Gastroesophageal sphincter (tissue), 3 donors: ENCODE data around the gene MRPL52.

Experiments
- CTCF ChIP-seq, 4 experiments: fragments of 200-600 bp in 2 of 4; fragments of 450-650 bp in 2 of 4; sonication (generic) in 1 of 4; IDR thresholded peaks; one replicate each; pipeline ENCODE4 v1.5.1; 2017 to 2019; ENCODE audit warnings: antibody characterized with exemption in 4 of 4, mild to moderate bottlenecking in 2 of 4, moderate library complexity in 2 of 4
- POLR2A ChIP-seq, 2 donors: fragments of 450-650 bp; IDR thresholded peaks; one replicate each; pipeline ENCODE4 v1.6.1; 2017; ENCODE audit warnings: antibody characterized with exemption in 2 of 2, mild to moderate bottlenecking in 2 of 2, moderate library complexity in 1 of 2

- TF ChIP-seq CTCF (IDR thresholded peaks at IDR 0.05) (no peak), POLR2A (IDR thresholded peaks at IDR 0.05) (no peak)
Measured at GRCh38 chr14:22846811-22847307, 17.2 kb downstream of the MRPL52 start.
